HepG2 (cell line): ENCODE results near the gene AJUBA. TPM values are rescaled to one million over a fixed set of nuclear protein-coding genes. Genes with fewer than 3 reads are reported as not detected.

Experiments
- AGO1 ChIP-seq: fragments of 200-400 bp; formaldehyde crosslinking; IDR thresholded peaks from 2 replicates; pipeline ENCODE4 v1.6.1; 2017; ENCODE audit warnings: mild to moderate bottlenecking, low read depth, low read length, moderate library complexity; ENCODE audit not compliant: poor library complexity, severe bottlenecking
- ATF7 ChIP-seq, 2 experiments: fragments of 450-650 bp in 1 of 2; sonication (generic) in 1 of 2; formaldehyde crosslinking in 1 of 2; IDR thresholded peaks; 2 replicates each; pipeline versions ENCODE4 v1.4.0 to v1.6.1; 2016 to 2020; ENCODE audit warnings: antibody characterized with exemption in 1 of 2, mild to moderate bottlenecking in 1 of 2, missing genetic modification reagents in 1 of 2
- CHD4 ChIP-seq: fragments of 200-600 bp; sonication (generic); IDR thresholded peaks from 2 replicates; pipeline ENCODE4 v1.7.0; 2017; ENCODE audit warnings: mild to moderate bottlenecking, low read length, borderline replicate concordance
- DNMT3B ChIP-seq: conservative IDR thresholded peaks from 2 replicates; pipeline ENCODE4 v1.6.1; 2016; ENCODE audit warnings: missing biosample characterization, control low read depth
- FOSL2 ChIP-seq: sonication (generic); formaldehyde crosslinking; IDR thresholded peaks from 2 replicates; pipeline ENCODE4 v1.4.0; 2020; ENCODE audit warnings: missing genetic modification reagents
- GTF3A ChIP-seq: sonication (generic); formaldehyde crosslinking; conservative IDR thresholded peaks from 2 replicates; pipeline ENCODE4 v1.4.0; 2020; ENCODE audit warnings: mild to moderate bottlenecking, missing genetic modification reagents
- IKZF1 ChIP-seq: fragments of 450-650 bp; IDR thresholded peaks from 2 replicates; pipeline ENCODE4 v1.7.1; 2016
- LCORL ChIP-seq, 2 experiments: fragments of 450-650 bp in 1 of 2; sonication (generic) in 1 of 2; formaldehyde crosslinking in 1 of 2; IDR thresholded peaks; 2 replicates each; pipeline versions ENCODE4 v1.5.0 to v1.6.1; 2017 to 2020; ENCODE audit warnings: antibody characterized with exemption in 1 of 2, missing genetic modification reagents in 1 of 2
- MED13 ChIP-seq: sonication (generic); formaldehyde crosslinking; IDR thresholded peaks from 2 replicates; pipeline ENCODE4 v1.5.0; 2020; ENCODE audit warnings: missing genetic modification reagents
- NFIC ChIP-seq: IDR thresholded peaks from 2 replicates; pipeline ENCODE4 v1.6.1; 2012; ENCODE audit warnings: mild to moderate bottlenecking, low read length, inconsistent platforms
- NR2C2 ChIP-seq: sonication (generic); formaldehyde crosslinking; IDR thresholded peaks from 2 replicates; pipeline ENCODE4 v1.4.0; 2020; ENCODE audit warnings: missing genetic modification reagents, mild to moderate bottlenecking, moderate library complexity, borderline replicate concordance
- PPARG ChIP-seq: conservative IDR thresholded peaks from 2 replicates; pipeline ENCODE4 v1.6.1; 2016; ENCODE audit warnings: missing biosample characterization, missing genetic modification reagents
- RBAK ChIP-seq: sonication (generic); formaldehyde crosslinking; IDR thresholded peaks from 2 replicates; pipeline ENCODE4 v1.5.1; 2020; ENCODE audit warnings: mild to moderate bottlenecking, missing genetic modification reagents
- TBP ChIP-seq: sonication (generic); formaldehyde crosslinking; IDR thresholded peaks from 2 replicates; pipeline ENCODE4 v1.5.0; 2020; ENCODE audit warnings: missing genetic modification reagents
- TCF7L2 ChIP-seq: IDR thresholded peaks from 2 replicates; pipeline ENCODE4 v1.6.1; 2011; ENCODE audit warnings: mild to moderate bottlenecking, low read depth, low read length, moderate library complexity
- TRIM24 ChIP-seq: sonication (generic); formaldehyde crosslinking; IDR thresholded peaks from 2 replicates; pipeline ENCODE4 v1.8.0; 2022; ENCODE audit warnings: mild to moderate bottlenecking, missing genetic modification reagents
- ZBTB7A ChIP-seq: sonication (generic); formaldehyde crosslinking; IDR thresholded peaks from 2 replicates; pipeline ENCODE4 v1.8.0; 2022; ENCODE audit warnings: mild to moderate bottlenecking, missing genetic modification reagents
- ZMYM3 ChIP-seq: sonication (generic); formaldehyde crosslinking; IDR thresholded peaks from 2 replicates; pipeline ENCODE4 v1.5.1; 2020; ENCODE audit warnings: mild to moderate bottlenecking, missing genetic modification reagents
- ZNF205 ChIP-seq: IDR thresholded peaks from 2 replicates; pipeline ENCODE4 v1.6.1; 2018; ENCODE audit warnings: missing biosample characterization, missing genetic modification reagents
- ZNF335 ChIP-seq: sonication (generic); formaldehyde crosslinking; IDR thresholded peaks from 2 replicates; pipeline ENCODE4 v1.4.0; 2020; ENCODE audit warnings: missing genetic modification reagents
- ZNF501 ChIP-seq: sonication (generic); formaldehyde crosslinking; IDR thresholded peaks from 2 replicates; pipeline ENCODE4 v1.5.1; 2020; ENCODE audit warnings: mild to moderate bottlenecking, moderate library complexity, missing genetic modification reagents
- ZNF543 ChIP-seq: sonication (generic); formaldehyde crosslinking; IDR thresholded peaks from 2 replicates; pipeline ENCODE4 v1.4.0; 2020; ENCODE audit warnings: mild to moderate bottlenecking, missing genetic modification reagents
- ZNF567 ChIP-seq: sonication (generic); formaldehyde crosslinking; IDR thresholded peaks from 2 replicates; pipeline ENCODE4 v1.8.1; 2023; ENCODE audit warnings: mild to moderate bottlenecking, missing genetic modification reagents, borderline replicate concordance
- ZNF703 ChIP-seq: sonication (generic); formaldehyde crosslinking; IDR thresholded peaks from 2 replicates; pipeline ENCODE4 v1.5.1; 2020; ENCODE audit warnings: missing genetic modification reagents, mild to moderate bottlenecking, moderate library complexity, borderline replicate concordance
- ZZZ3 ChIP-seq: sonication (generic); formaldehyde crosslinking; IDR thresholded peaks from 2 replicates; pipeline ENCODE4 v1.4.0; 2020; ENCODE audit warnings: missing genetic modification reagents, mild to moderate bottlenecking, borderline replicate concordance
- polyA plus RNA-seq, 8 experiments: library from polyadenylated mRNA; depleted of rRNA in 3 of 8; stranded (reverse) in 7 of 8; unstranded in 1 of 8; fragments of >200 nt; fragmentation: Illumina TruSeq in 4 of 8; extraction: Trizol in 4 of 8; gene quantifications; 2 replicates each; pipeline versions ENCODE4 v1.2.1 to v1.2.3, GENCODE V29; 2011 to 2016; ENCODE audit warnings: low read depth in 4 of 8, missing spikeins in 1 of 8, mixed read lengths in 1 of 8; ENCODE audit not compliant: insufficient read depth in 1 of 8
- total RNA-seq, 5 experiments: library from RNA; depleted of rRNA; stranded (reverse); fragments of >200 nt; fragmentation: Illumina TruSeq; extraction: Trizol; gene quantifications; 2 replicates each; pipeline ENCODE4 v1.2.3, GENCODE V29; 2016; ENCODE audit warnings: low read depth in 1 of 5
- TF ChIP-seq, protein P1 (sequence below): sonication (generic); formaldehyde crosslinking; IDR thresholded peaks from 2 replicates; pipeline ENCODE4 v1.5.0; 2020; ENCODE audit warnings: missing genetic modification reagents, mild to moderate bottlenecking, borderline replicate concordance
- TF ChIP-seq, protein P2 (sequence below): sonication (generic); formaldehyde crosslinking; IDR thresholded peaks from 2 replicates; pipeline ENCODE4 v1.4.0; 2020; ENCODE audit warnings: mild to moderate bottlenecking, missing genetic modification reagents
- TF ChIP-seq, protein P3 (sequence below): sonication (generic); formaldehyde crosslinking; IDR thresholded peaks from 2 replicates; pipeline ENCODE4 v1.9.0; 2021; ENCODE audit warnings: missing genetic modification reagents, mild to moderate bottlenecking, borderline replicate concordance
- TF ChIP-seq, protein P4 (sequence below): sonication (generic); formaldehyde crosslinking; IDR thresholded peaks from 2 replicates; pipeline ENCODE4 v1.4.0; 2020; ENCODE audit warnings: mild to moderate bottlenecking, low read depth, missing genetic modification reagents
- TF ChIP-seq, protein P5 (sequence below): sonication (generic); formaldehyde crosslinking; IDR thresholded peaks from 2 replicates; pipeline ENCODE4 v1.5.1; 2020; ENCODE audit warnings: missing genetic modification reagents, mild to moderate bottlenecking, borderline replicate concordance

AJUBA gene
- total and polyA plus RNA-seq, 2 of the 13 experiments (the other 11 are each of a cell fraction or from before 2014, with no cell fraction given), result 157 to 241 TPM

DNA sequence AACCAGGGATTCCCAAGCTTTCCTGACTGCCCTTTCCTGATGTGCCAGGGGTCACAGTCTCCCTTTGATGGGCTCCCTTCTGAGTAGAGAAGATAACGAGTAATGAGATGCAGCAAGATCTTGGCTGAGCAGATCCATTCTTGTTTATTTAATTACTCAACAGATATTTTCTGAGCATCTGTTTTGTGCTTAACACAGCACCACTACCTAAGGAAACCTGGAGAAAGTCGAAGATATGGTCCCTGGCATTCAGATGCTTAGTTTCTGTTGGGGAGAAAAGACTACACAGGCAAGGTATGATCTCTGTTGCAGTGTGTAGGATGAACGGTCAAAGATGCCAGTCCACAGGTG lies 3.9 kb downstream of the AJUBA start (continued):
- no peak for TF ChIP-seq ZMYM3
- TF ChIP-seq PPARG, result no peak
- TF ChIP-seq TBP (CRISPR knock-in tag), result no peak
- TF ChIP-seq TCF7L2, result no peak
- TF ChIP-seq ZNF543 (CRISPR knock-in tag), result no peak; the same call in 1 of the 2 replicates
- no peak for TF ChIP-seq IKZF1
- no peak for TF ChIP-seq LCORL (IDR thresholded peaks at IDR 0.05)
- TF ChIP-seq LCORL (CRISPR knock-in tag; IDR thresholded peaks at IDR 0.05), result no peak
- TF ChIP-seq, protein P1, sequence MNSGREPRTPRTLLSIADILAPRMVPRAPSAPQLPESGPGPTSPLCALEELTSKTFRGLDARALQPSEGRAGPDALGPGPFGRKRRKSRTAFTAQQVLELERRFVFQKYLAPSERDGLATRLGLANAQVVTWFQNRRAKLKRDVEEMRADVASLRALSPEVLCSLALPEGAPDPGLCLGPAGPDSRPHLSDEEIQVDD, result no peak
- 0 out of 2 replicates have a peak, but pooled peaks have one; percentile 8 for TF ChIP-seq GTF3A (CRISPR knock-in tag)
- peak; percentile 18; the same call in 1 of the 2 replicates for TF ChIP-seq DNMT3B (CRISPR knock-in tag)
- no peak for TF ChIP-seq AGO1
- no peak for TF ChIP-seq ZBTB7A (CRISPR knock-in tag)
- no peak for TF ChIP-seq RBAK (CRISPR knock-in tag)
- TF ChIP-seq, protein P2, sequence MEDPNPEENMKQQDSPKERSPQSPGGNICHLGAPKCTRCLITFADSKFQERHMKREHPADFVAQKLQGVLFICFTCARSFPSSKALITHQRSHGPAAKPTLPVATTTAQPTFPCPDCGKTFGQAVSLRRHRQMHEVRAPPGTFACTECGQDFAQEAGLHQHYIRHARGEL, result no peak
- no peak; the same call in 1 of the 2 replicates for TF ChIP-seq NR2C2
- TF ChIP-seq TRIM24 (CRISPR knock-in tag), result no peak
- TF ChIP-seq, protein P3, sequence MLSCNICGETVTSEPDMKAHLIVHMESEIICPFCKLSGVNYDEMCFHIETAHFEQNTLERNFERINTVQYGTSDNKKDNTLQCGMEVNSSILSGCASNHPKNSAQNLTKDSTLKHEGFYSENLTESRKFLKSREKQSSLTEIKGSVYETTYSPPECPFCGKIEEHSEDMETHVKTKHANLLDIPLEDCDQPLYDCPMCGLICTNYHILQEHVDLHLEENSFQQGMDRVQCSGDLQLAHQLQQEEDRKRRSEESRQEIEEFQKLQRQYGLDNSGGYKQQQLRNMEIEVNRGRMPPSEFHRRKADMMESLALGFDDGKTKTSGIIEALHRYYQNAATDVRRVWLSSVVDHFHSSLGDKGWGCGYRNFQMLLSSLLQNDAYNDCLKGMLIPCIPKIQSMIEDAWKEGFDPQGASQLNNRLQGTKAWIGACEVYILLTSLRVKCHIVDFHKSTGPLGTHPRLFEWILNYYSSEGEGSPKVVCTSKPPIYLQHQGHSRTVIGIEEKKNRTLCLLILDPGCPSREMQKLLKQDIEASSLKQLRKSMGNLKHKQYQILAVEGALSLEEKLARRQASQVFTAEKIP, result no peak
- TF ChIP-seq ZNF205 (CRISPR knock-in tag), result no peak
- no peak for TF ChIP-seq ZNF501 (CRISPR knock-in tag)
- TF ChIP-seq MED13 (CRISPR knock-in tag), result no peak
- no peak for TF ChIP-seq CHD4
- TF ChIP-seq NFIC, result no peak
- TF ChIP-seq ZNF703 (CRISPR knock-in tag), result no peak
- TF ChIP-seq ATF7 (IDR thresholded peaks at IDR 0.05), result no peak
- TF ChIP-seq ATF7 (CRISPR knock-in tag; IDR thresholded peaks at IDR 0.05), result no peak
- TF ChIP-seq, protein P4, sequence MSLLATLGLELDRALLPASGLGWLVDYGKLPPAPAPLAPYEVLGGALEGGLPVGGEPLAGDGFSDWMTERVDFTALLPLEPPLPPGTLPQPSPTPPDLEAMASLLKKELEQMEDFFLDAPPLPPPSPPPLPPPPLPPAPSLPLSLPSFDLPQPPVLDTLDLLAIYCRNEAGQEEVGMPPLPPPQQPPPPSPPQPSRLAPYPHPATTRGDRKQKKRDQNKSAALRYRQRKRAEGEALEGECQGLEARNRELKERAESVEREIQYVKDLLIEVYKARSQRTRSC (CRISPR knock-in tag), result 0 out of 2 replicates have a peak, but pooled peaks have one; percentile 23
- TF ChIP-seq FOSL2 (CRISPR knock-in tag), result 0 out of 2 replicates have a peak, but pooled peaks have one; percentile 2
- TF ChIP-seq, protein P5, sequence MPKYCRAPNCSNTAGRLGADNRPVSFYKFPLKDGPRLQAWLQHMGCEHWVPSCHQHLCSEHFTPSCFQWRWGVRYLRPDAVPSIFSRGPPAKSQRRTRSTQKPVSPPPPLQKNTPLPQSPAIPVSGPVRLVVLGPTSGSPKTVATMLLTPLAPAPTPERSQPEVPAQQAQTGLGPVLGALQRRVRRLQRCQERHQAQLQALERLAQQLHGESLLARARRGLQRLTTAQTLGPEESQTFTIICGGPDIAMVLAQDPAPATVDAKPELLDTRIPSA (CRISPR knock-in tag), result no peak
- TF ChIP-seq ZNF335 (CRISPR knock-in tag), result no peak
- TF ChIP-seq ZZZ3 (CRISPR knock-in tag), result no peak
- TF ChIP-seq ZNF567 (CRISPR knock-in tag), result no peak
